Naive thymus-derived CD4-positive, alpha-beta T cell (primary cell): ENCODE data around the gene CD86. TPM values are rescaled to one million over a fixed set of nuclear protein-coding genes. Genes with fewer than 3 reads are reported as not detected.

Experiments
- ATAC-seq: fragments of 150-1000 bp; cut with Tn5 transposase; 2 replicates; pipeline ENCODE4 v1.10.0; 2021; ENCODE audit warnings: mild to moderate bottlenecking, moderate library complexity
- CTCF ChIA-PET: fragments of 350-600 bp; sonication (Branson Sonifier 250); formaldehyde crosslinking; loops from one replicate; lab custom pipeline; 2021; ENCODE audit warnings: antibody characterized with exemption; lab: Charles Lee
- POLR2A ChIA-PET: fragments of 350-600 bp; sonication (Branson Sonifier 250); formaldehyde crosslinking; loops from one replicate; lab custom pipeline; 2021; ENCODE audit warnings: antibody characterized with exemption, inconsistent platforms; lab: Charles Lee
- DNase-seq, 9 donors: peaks; one replicate each; pipeline versions ENCODE4 v3.0.0 to v3.0.0-alpha.2; 2020 to 2022; ENCODE audit warnings: mixed read lengths in 1 of 9
- H3K27ac ChIP-seq: one replicate; pipeline ENCODE4 v1.7.0; 2013; ENCODE audit warnings: mild to moderate bottlenecking, low read depth, low read length, moderate library complexity
- H3K27me3 ChIP-seq, 2 donors: one replicate each; pipeline ENCODE4 v1.7.0; 2013; ENCODE audit warnings: low read length in 2 of 2, mild to moderate bottlenecking in 2 of 2, moderate library complexity in 2 of 2; ENCODE audit not compliant: control insufficient read depth in 2 of 2, insufficient read depth in 2 of 2
- H3K36me3 ChIP-seq, 3 experiments: 1 replicate in 2 of 3; 2 replicates in 1 of 3; pipeline ENCODE4 v1.7.0; 2013; ENCODE audit warnings: low read length in 3 of 3, mild to moderate bottlenecking in 3 of 3, moderate library complexity in 1 of 3; ENCODE audit not compliant: insufficient read depth in 3 of 3, control insufficient read depth in 2 of 3
- H3K4me1 ChIP-seq, 2 donors: one replicate each; pipeline ENCODE4 v1.7.0; 2013; ENCODE audit warnings: low read length in 2 of 2, mild to moderate bottlenecking in 2 of 2, moderate library complexity in 1 of 2; ENCODE audit not compliant: control insufficient read depth in 2 of 2, insufficient read depth in 2 of 2
- H3K4me3 ChIP-seq: 2 replicates; pipeline ENCODE4 v1.7.0; 2013; ENCODE audit warnings: mild to moderate bottlenecking, low read length
- H3K9me3 ChIP-seq, 3 experiments: 1 replicate in 2 of 3; 2 replicates in 1 of 3; pipeline ENCODE4 v1.7.0; 2013; ENCODE audit warnings: low read length in 3 of 3; ENCODE audit not compliant: control insufficient read depth in 2 of 3
- H3K27ac Mint-ChIP-seq, 9 donors: one replicate each; pipeline ENCODE4 v1.8.0; 2020 to 2022; ENCODE audit warnings: mixed read lengths in 9 of 9, mild to moderate bottlenecking in 8 of 9, moderate library complexity in 5 of 9, inconsistent platforms in 2 of 9
- H3K27me3 Mint-ChIP-seq, 5 donors: one replicate each; pipeline ENCODE4 v1.8.0; 2021 to 2022; ENCODE audit warnings: mixed read lengths in 5 of 5, mild to moderate bottlenecking in 1 of 5
- H3K36me3 Mint-ChIP-seq, 5 donors: one replicate each; pipeline ENCODE4 v1.8.0; 2020 to 2022; ENCODE audit warnings: mixed read lengths in 5 of 5, mild to moderate bottlenecking in 3 of 5, inconsistent platforms in 1 of 5
- H3K4me1 Mint-ChIP-seq, 7 donors: one replicate each; pipeline ENCODE4 v1.8.0; 2020 to 2022; ENCODE audit warnings: mixed read lengths in 7 of 7, mild to moderate bottlenecking in 3 of 7, inconsistent platforms in 1 of 7
- H3K4me3 Mint-ChIP-seq, 10 donors: one replicate each; pipeline ENCODE4 v1.8.0; 2020 to 2022; ENCODE audit warnings: mild to moderate bottlenecking in 10 of 10, mixed read lengths in 10 of 10, moderate library complexity in 6 of 10, inconsistent platforms in 2 of 10
- H3K9me3 Mint-ChIP-seq, 11 donors: one replicate each; pipeline ENCODE4 v1.8.0; 2020 to 2022; ENCODE audit warnings: mixed read lengths in 11 of 11, mild to moderate bottlenecking in 4 of 11, inconsistent platforms in 1 of 11, moderate library complexity in 1 of 11
- intact Hi-C, 2 donors: fragments of 100-400 bp; cut with micrococcal nuclease; formaldehyde crosslinking; loops; one replicate each; pipeline ENCODE4 v1.15.1; 2023
- polyA plus RNA-seq, 2 donors: library from polyadenylated mRNA; unstranded; fragments of 300-500 nt; fragmentation: Illumina TruSeq; gene quantifications; one replicate each; pipeline ENCODE4 v1.2.3, GENCODE V29; 2021
- total RNA-seq, 6 experiments: library from RNA in 5 of 6; stranded (reverse) in 5 of 6; gene quantifications; 1 replicate in 5 of 6; 2 replicates in 1 of 6; pipeline ENCODE4 v1.2.3 and lab custom pipeline; 2021 to 2026

Gene CD86
- total and polyA plus RNA-seq, 7 experiments from 2014 or later = 0.07 to 24.0 (median 1.4) TPM

DNA sequence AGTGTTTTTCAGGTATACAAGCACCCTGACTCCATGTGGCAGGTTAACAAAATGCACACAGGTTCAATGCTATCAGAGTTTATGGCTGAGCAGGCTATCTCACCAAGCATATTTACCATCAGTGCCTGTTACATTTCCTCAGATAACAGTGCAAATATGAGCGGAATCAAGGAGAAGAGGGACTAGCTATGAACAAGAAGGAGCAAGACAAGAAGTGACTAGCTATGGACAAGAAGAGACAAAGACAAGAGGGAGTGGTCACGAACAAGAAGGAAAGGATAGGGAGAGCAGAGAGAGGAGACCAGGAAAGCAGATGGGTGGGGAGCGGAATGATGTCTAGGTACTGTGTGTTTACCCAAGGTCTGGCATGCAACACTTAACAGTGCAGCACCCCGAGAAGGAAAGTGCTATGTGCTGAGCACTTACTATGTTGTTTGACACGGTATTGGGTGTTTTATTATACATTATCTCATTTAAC lies 41.7 kb upstream of the CD86 start:
- Histone ChIP-seq H3K27me3 (no peaks in the 10 kb centered on the region), H3K27ac (no peak overlapping the region), H3K9me3 (no peaks in the 10 kb centered on the region), H3K4me1 (no peaks in the 10 kb centered on the region), H3K36me3 (no peaks in the 10 kb centered on the region), H3K4me3 (no peak overlapping the region)
- Mint-ChIP-seq H3K27ac (no peak overlapping the region), H3K27me3 (peaks cover 6 to 32% (median 27%) of the 10 kb centered on the region in 5 donors), H3K9me3 (peaks cover 0 to 8% (median 0%) of the 10 kb centered on the region in 11 donors), H3K4me1 (peaks cover 0 to 10% (median 0%) of the 10 kb centered on the region in 7 donors), H3K36me3 (peaks cover 0 to 3% (median 0%) of the 10 kb centered on the region in 5 donors), H3K4me3 (no peak overlapping the region)
- ChIA-PET CTCF (no interaction called here), POLR2A (no interaction called here)
- intact Hi-C loops = no loop called here
- ATAC-seq (no peak), DNase-seq (no peak)

DNA sequence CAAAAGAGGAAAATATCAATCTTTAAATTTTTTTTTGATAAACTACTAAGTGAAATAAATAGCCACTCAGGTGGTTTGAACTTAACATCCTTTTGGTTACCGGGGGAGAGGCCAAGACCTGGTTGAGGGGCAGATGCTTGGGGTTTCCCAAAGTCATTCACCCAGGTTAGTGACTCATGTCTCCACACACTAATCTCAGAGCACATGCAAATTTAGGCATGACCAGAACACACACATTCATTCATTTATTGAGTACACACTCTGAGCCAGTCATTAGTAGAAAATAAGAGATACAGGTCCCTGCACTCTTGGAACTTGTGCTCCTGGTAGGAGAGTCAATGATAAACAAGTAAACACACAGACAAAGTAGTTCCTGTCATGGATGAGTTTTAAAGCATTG lies 40.4 kb upstream of the CD86 start:
- no peaks in the 10 kb centered on the region for H3K4me1 ChIP-seq
- H3K4me3 Mint-ChIP-seq = no peak overlapping the region
- peaks cover 0 to 3% (median 0%) of the 10 kb centered on the region in 5 donors for H3K36me3 Mint-ChIP-seq
- CTCF ChIA-PET = no interaction called here
- ATAC-seq (no peak), DNase-seq (no peak)
- intact Hi-C loops = no loop called here
- peaks cover 0 to 9% (median 0%) of the 10 kb centered on the region in 7 donors for H3K4me1 Mint-ChIP-seq
- H3K27ac Mint-ChIP-seq = no peak overlapping the region
- POLR2A ChIA-PET = no interaction called here
- peaks cover 0 to 8% (median 0%) of the 10 kb centered on the region in 11 donors for H3K9me3 Mint-ChIP-seq
- H3K27ac ChIP-seq = no peak overlapping the region
- H3K4me3 ChIP-seq = no peak overlapping the region
- no peaks in the 10 kb centered on the region for H3K9me3 ChIP-seq
- H3K27me3 Mint-ChIP-seq = peaks cover 16 to 43% (median 35%) of the 10 kb centered on the region in 5 donors
- H3K27me3 ChIP-seq = no peaks in the 10 kb centered on the region
- no peaks in the 10 kb centered on the region for H3K36me3 ChIP-seq

DNA sequence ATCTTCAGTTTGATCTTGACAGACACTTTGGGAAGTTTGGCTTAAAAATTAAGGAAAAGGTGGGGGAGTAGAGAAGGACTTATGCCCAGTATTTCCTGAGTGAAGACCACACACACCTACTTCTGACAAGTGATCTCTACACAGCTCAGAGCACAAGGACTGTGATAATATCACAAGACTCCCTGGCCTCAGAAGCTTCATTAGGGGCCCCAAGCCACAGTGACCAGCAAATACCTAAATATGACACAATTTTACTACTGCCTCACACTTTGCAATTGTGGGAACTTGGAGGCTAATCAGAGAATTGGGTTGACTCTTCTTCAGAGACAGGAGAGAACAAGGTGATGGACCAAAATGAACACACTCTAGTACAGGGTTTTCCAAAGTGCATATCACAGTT lies 35.7 kb upstream of the CD86 start:
- Mint-ChIP-seq H3K9me3 (peaks cover 0 to 8% (median 0%) of the 10 kb centered on the region in 11 donors), H3K27me3 (peaks cover 32 to 66% (median 58%) of the 10 kb centered on the region in 5 donors), H3K36me3 (peaks cover 0 to 4% (median 0%) of the 10 kb centered on the region in 5 donors), H3K27ac (no peak overlapping the region), H3K4me1 (peaks cover 0 to 10% (median 3%) of the 10 kb centered on the region in 7 donors), H3K4me3 (no peak overlapping the region)
- Histone ChIP-seq H3K4me3 (no peak overlapping the region), H3K36me3 (no peaks in the 10 kb centered on the region), H3K27ac (no peak overlapping the region), H3K4me1 (no peaks in the 10 kb centered on the region), H3K9me3 (no peaks in the 10 kb centered on the region), H3K27me3 (no peaks in the 10 kb centered on the region)
- intact Hi-C loops = no loop called here
- ChIA-PET POLR2A (no interaction called here), CTCF (no interaction called here)
- DNase-seq = no peak
- ATAC-seq = no peak

DNA sequence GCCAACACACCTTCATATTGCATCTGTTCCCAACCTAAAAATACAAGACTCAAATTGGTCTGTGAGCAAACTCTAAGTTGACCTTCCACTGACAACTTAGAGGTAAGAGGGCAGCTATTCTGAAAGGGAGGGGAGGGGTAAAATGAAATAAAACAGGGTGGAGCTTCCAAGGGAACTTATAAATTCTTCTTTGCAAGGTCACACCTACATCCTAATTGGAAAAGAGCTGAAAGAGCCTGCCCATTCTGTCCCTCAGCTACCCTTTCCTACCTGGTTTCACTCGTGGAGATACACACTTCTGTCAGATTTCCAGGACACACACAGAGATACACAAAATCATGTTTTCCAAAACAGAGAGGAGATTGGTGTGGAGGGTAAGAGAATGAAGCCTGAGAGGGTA lies 34.1 kb upstream of the CD86 start:
- ATAC-seq = no peak
- peaks cover 0 to 4% (median 0%) of the 10 kb centered on the region in 5 donors for H3K36me3 Mint-ChIP-seq
- Histone ChIP-seq H3K36me3 (no peaks in the 10 kb centered on the region), H3K27me3 (no peaks in the 10 kb centered on the region), H3K9me3 (no peaks in the 10 kb centered on the region), H3K4me1 (no peaks in the 10 kb centered on the region), H3K4me3 (no peak overlapping the region), H3K27ac (no peak overlapping the region)
- ChIA-PET POLR2A (no interaction called here), CTCF (no interaction called here)
- peaks cover 0 to 10% (median 3%) of the 10 kb centered on the region in 7 donors for H3K4me1 Mint-ChIP-seq
- H3K27ac Mint-ChIP-seq = no peak overlapping the region
- DNase-seq = no peak
- H3K9me3 Mint-ChIP-seq = peaks cover 0 to 4% (median 0%) of the 10 kb centered on the region in 11 donors
- intact Hi-C loops = no loop called here
- peaks cover 33 to 64% (median 61%) of the 10 kb centered on the region in 5 donors for H3K27me3 Mint-ChIP-seq
- peak overlapping the region in 3 of 10 donors; percentile 3 to 21 (median 20) for H3K4me3 Mint-ChIP-seq

DNA sequence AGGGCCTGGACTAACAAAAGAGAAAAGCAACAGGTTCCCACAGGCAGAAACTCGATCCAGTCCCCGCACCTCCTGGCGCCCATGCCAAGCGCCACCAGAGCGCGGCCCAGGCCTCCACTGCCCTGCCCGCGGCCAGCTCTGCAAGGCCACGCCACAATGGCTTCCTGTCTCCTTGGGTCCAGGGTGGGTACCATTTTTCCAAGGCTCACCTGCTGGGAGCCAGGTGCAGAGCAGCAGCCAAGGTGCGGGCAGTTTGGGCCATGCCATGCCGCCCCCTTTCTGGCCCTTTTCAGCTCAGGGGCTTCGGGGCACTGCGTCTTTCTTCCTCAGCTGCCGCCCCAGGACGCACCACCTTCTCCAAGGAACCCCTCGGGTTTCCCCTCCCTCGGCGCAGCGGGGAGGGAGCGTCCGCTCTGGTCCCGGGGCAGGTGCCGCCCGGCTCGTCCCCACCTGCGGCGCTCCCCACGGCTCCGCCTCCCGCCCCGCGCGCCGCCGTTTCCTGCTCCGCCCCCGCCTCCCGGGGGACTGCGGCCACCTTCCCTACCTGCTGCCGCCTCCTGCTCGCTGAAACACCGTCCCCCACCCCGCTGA lies 33.3 kb upstream of the CD86 start, which contains the start of gene ILDR1:
Gene ILDR1, minus strand, starts transcription at position 437 of the 591 bp plus-strand sequence. Its CDS starts 170 bp downstream, at position 267.
- peaks cover 33 to 56% (median 54%) of the 10 kb centered on the region in 5 donors for H3K27me3 Mint-ChIP-seq
- H3K9me3 ChIP-seq = no peaks in the 10 kb centered on the region
- no peaks in the 10 kb centered on the region for H3K27me3 ChIP-seq
- no peaks in the 10 kb centered on the region for H3K36me3 ChIP-seq
- H3K27ac Mint-ChIP-seq = no peak within 1 kb of the TSS
- H3K4me3 Mint-ChIP-seq = peak within 1 kb of the TSS in 8 of 10 donors; percentile 49 to 81 (median 68)
- H3K4me3 ChIP-seq = no peak within 1 kb of the TSS
- peaks cover 0 to 2% (median 0%) of the 10 kb centered on the region in 11 donors for H3K9me3 Mint-ChIP-seq
- ATAC-seq (peak; percentile 32), DNase-seq (peak in 2 of 9 donors; percentile 4 to 48)
- peaks cover 0 to 4% (median 0%) of the 10 kb centered on the region in 5 donors for H3K36me3 Mint-ChIP-seq
- peaks cover 0 to 10% (median 3%) of the 10 kb centered on the region in 7 donors for H3K4me1 Mint-ChIP-seq
- no peaks in the 10 kb centered on the region for H3K4me1 ChIP-seq
- intact Hi-C loops = no loop called here
- ChIA-PET POLR2A (no interaction called here), CTCF (no interaction called here)
- H3K27ac ChIP-seq = no peak within 1 kb of the TSS

DNA sequence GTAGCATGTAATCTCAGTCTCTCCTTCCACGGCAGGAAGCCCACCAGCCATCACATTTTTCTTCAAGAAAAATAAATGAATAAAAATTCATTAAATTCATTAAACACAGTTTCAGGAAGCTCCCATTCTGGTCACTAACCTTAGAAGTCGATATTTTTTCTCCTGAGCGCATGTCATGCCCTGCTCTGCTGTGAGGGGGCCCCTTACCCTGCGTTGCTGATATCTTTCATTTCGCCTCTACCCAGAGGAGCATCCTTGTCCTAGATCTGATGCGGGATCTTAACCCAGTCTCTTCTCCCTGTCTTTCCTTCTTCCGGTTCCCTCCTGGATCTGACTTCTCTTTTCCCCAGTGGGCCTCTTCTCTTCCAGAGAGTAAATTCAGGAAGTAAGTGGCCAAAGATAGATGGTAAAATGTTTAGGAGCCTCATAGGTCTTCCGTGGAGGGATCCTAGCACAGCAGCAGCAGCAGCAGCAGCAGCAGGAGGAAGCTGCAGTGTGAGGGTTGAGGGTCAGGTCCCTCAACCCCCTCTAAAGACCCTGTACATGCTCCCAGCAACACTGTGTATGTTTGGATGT lies 31.7 kb upstream of the CD86 start:
- intact Hi-C loops = no loop called here
- Mint-ChIP-seq H3K27me3 (peaks cover 30 to 46% (median 43%) of the 10 kb centered on the region in 5 donors), H3K9me3 (peaks cover 0 to 2% (median 0%) of the 10 kb centered on the region in 11 donors), H3K4me1 (peaks cover 0 to 10% (median 3%) of the 10 kb centered on the region in 7 donors), H3K4me3 (peak overlapping the region in 2 of 10 donors; percentile 5 to 33), H3K36me3 (peaks cover 0 to 4% (median 0%) of the 10 kb centered on the region in 5 donors), H3K27ac (no peak overlapping the region)
- ChIA-PET POLR2A (no interaction called here), CTCF (no interaction called here)
- no peak for ATAC-seq
- Histone ChIP-seq H3K36me3 (no peaks in the 10 kb centered on the region), H3K4me1 (no peaks in the 10 kb centered on the region), H3K27me3 (no peaks in the 10 kb centered on the region), H3K9me3 (no peaks in the 10 kb centered on the region), H3K4me3 (no peak overlapping the region), H3K27ac (no peak overlapping the region)
- DNase-seq = no peak
